GM18868 (cell line): ENCODE results near the gene EVPLL.
"Not testable (repeated sequence)": the region's sequence is repeated elsewhere in the genome, so short reads cannot be mapped to it uniquely, and the experiment has no call there.

Source experiments
- ATAC-seq: cut with Tn5 transposase; IDR thresholded peaks from one replicate; pipeline ENCODE4 v1.9.1; 2021; ENCODE audit warnings: mild to moderate bottlenecking, moderate library complexity; ENCODE audit not compliant: unreplicated experiment

Gene EVPLL

GRCh38 chr17:18378614-18379013 lies 1.0 kb downstream of the EVPLL start:
- not testable (repeated sequence) for ATAC-seq

- no peak for ATAC-seq
Observed at GRCh38 chr17:18379246-18380146, 1.9 kb downstream of the EVPLL start.

GRCh38 chr17:18380471-18381157 lies 3.0 kb downstream of the EVPLL start:
- ATAC-seq = no peak

- ATAC-seq = no peak
Observed at GRCh38 chr17:18381158-18381952, 3.8 kb downstream of the EVPLL start.

GRCh38 chr17:18381953-18382245 lies 4.3 kb downstream of the EVPLL start:
- ATAC-seq = no peak

GRCh38 chr17:18382441-18383078 lies 5.0 kb downstream of the EVPLL start:
- ATAC-seq = no peak

- ATAC-seq = not testable (repeated sequence)
Observed at GRCh38 chr17:18383079-18383481, 5.5 kb downstream of the EVPLL start.

- ATAC-seq = not testable (repeated sequence)
Observed at GRCh38 chr17:18384271-18384670, 6.7 kb downstream of the EVPLL start.

- not testable (repeated sequence) for ATAC-seq
Observed at GRCh38 chr17:18387583-18387982, 10.0 kb downstream of the EVPLL start.

GRCh38 chr17:18388266-18388665 lies 10.7 kb downstream of the EVPLL start:
- ATAC-seq = not testable (repeated sequence)

GRCh38 chr17:18388728-18389127 lies 11.2 kb downstream of the EVPLL start:
- not testable (repeated sequence) for ATAC-seq

GRCh38 chr17:18401872-18402590 lies 24.5 kb downstream of the EVPLL start:
- ATAC-seq = not testable (repeated sequence)

- ATAC-seq = peak; percentile 14
Observed at GRCh38 chr17:18403166-18403565, 25.6 kb downstream of the EVPLL start.

GRCh38 chr17:18403604-18404003 lies 26.0 kb downstream of the EVPLL start:
- peak; percentile 85 for ATAC-seq

GRCh38 chr17:18408906-18409305 lies 31.3 kb downstream of the EVPLL start:
- ATAC-seq = not testable (repeated sequence)

GRCh38 chr17:18409321-18409720 lies 31.7 kb downstream of the EVPLL start:
- ATAC-seq = not testable (repeated sequence)

GRCh38 chr17:18410736-18411135 lies 33.2 kb downstream of the EVPLL start:
- not testable (repeated sequence) for ATAC-seq

GRCh38 chr17:18411377-18411864 lies 33.8 kb downstream of the EVPLL start:
- not testable (repeated sequence) for ATAC-seq

- ATAC-seq = peak; percentile 94
Observed at GRCh38 chr17:18412001-18412538, 34.5 kb downstream of the EVPLL start.

- ATAC-seq = not testable (repeated sequence)
Observed at GRCh38 chr17:18421521-18421920, 43.9 kb downstream of the EVPLL start.
